BLaER1 treated with 17β-estradiol and CSF1 and Interleukin-3, amounts not matched to agents 10 nM and 100 nM (cell line): ENCODE measurements around the gene HHIPL1.

Experiments used
- H3K27ac ChIP-seq, 11 experiments: shearing (Covaris generic); formaldehyde crosslinking; 2 replicates each; pipeline ENCODE4 v1.8.1; 2022
- H3K27me3 ChIP-seq, 11 experiments: shearing (Covaris generic); formaldehyde crosslinking; 2 replicates each; pipeline ENCODE4 v1.8.1; 2022
- H3K36me3 ChIP-seq, 11 experiments: shearing (Covaris generic); formaldehyde crosslinking; 2 replicates each; pipeline ENCODE4 v1.8.1; 2022
- H3K4me1 ChIP-seq, 10 experiments: shearing (Covaris generic); formaldehyde crosslinking; 2 replicates each; pipeline ENCODE4 v1.8.1; 2022
- H3K4me2 ChIP-seq, 11 experiments: shearing (Covaris generic); formaldehyde crosslinking; 2 replicates each; pipeline ENCODE4 v1.8.1; 2022
- H3K4me3 ChIP-seq, 10 experiments: shearing (Covaris generic); formaldehyde crosslinking; 2 replicates each; pipeline ENCODE4 v1.8.1; 2022
- H3K9ac ChIP-seq, 11 experiments: shearing (Covaris generic); formaldehyde crosslinking; 2 replicates each; pipeline ENCODE4 v1.8.1; 2022
- H3K9me3 ChIP-seq, 11 experiments: shearing (Covaris generic); formaldehyde crosslinking; replicated peaks in 1 of 11; 2 replicates each; pipeline ENCODE4 v1.8.1; 2022
- H4K20me1 ChIP-seq, 11 experiments: shearing (Covaris generic); formaldehyde crosslinking; 2 replicates each; pipeline ENCODE4 v1.8.1; 2022
- Cebpa-rat ChIP-seq, 11 experiments: shearing (Covaris generic); IDR thresholded peaks; 2 replicates each; pipeline ENCODE4 v1.8.1; 2022

The HHIPL1 gene

GRCh38 chr14:99724196-99724891 is 79.4 kb downstream of the HHIPL1 start:
- no peak for TF ChIP-seq Cebpa-rat (IDR thresholded peaks at IDR 0.05)
- Histone ChIP-seq H3K36me3 (no peaks in the 10 kb centered on the region), H3K27ac (no peak overlapping the region), H3K9me3 (no peaks in the 10 kb centered on the region), H4K20me1 (peaks cover 0 to 24% (median 0%) of the 10 kb centered on the region in 11 experiments; a peak in 2 of 22 replicates), H3K4me2 (no peak overlapping the region), H3K27me3 (no peaks in the 10 kb centered on the region), H3K4me3 (no peak overlapping the region), H3K9ac (no peak overlapping the region), H3K4me1 (peaks cover 0 to 10% (median 8%) of the 10 kb centered on the region in 10 experiments; a peak in 14 of 20 replicates)

DNA sequence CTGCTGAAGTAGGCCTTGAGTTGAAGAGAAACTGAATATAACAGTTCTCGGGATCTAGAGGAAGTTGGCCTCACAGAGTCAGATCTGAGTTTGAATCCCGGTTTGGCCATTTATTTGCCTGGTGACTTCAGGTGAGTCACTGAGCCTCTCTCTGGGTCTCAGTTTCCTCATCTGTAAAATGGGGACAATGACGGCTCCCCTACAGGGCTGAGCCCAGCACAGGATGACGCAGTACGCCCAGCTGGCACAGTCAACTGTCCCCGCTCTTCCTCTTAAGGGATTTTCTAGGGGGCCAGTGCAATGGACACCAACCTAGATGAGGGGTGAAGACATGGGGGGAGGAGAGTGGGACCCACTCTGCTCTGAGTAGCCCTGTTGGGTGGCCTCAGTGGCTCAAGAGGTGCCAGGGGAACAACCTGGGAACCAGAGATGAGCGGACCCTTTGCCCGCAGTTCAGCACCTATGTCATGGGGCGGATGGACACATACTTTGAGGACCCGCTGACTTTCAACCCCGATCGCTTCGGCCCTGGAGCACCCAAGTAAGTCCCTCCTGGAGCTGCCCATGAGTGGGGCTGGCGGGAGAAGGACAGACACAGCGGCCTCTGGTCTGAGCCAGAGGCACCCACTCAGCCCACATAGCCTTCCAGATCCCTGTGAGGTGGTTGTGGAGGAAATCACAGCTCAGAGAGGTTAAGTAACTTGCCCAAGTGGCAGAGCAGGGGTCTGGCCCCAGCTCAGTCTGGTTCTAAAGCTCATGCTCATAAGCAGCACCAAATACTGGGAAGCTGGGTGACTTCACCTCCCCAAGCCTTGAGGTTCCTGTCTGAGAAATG is 80.2 kb downstream of the HHIPL1 start:
- Histone ChIP-seq H3K4me1 (peaks cover 0 to 14% (median 9%) of the 10 kb centered on the region in 10 experiments; a peak in 9 of 20 replicates), H3K9me3 (no peaks in the 10 kb centered on the region), H3K27me3 (peaks cover 2 to 3% (median 2%) of the 10 kb centered on the region in 11 experiments), H4K20me1 (peaks cover 0 to 30% (median 0%) of the 10 kb centered on the region in 11 experiments; a peak in 2 of 22 replicates), H3K36me3 (no peaks in the 10 kb centered on the region), H3K9ac (no peak overlapping the region), H3K27ac (no peak overlapping the region), H3K4me2 (no peak overlapping the region), H3K4me3 (no peak overlapping the region)
- TF ChIP-seq Cebpa-rat (IDR thresholded peaks at IDR 0.05): no peak

DNA sequence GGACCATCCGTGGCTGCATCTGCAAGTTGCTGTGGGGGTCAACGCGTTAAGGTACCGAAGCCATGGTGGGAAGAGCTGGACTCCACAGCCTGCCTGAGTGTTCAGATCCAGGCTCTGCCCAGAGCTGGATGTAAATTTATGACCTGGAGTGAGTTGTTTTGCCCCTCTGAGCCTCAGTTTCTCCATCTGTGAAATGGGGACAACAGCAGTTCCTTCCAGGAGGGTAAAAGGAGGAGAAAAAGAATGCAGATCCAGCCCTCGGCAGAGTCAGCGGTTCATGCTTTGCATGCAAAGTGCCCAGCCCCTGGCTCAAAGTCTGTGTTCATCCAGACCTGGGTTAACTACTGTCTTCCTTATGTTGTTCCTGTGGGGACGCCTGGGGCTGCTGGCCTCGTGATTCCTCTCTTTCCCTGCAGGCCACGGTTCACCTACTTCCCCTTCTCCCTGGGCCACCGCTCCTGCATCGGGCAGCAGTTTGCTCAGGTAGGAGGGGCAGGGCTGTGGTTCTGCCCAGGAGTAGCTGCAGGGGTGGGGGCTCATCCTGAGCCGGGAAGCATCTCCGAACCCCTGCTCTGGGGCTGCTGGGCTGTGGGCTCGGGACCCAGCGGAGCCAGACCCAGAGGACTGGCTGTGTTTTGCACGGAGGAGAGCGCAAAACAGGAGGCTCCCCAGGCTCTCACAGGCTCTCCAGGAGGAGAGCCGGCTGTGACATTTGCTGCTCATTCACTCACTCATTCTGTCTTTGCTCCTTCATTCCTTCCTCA is 81.0 kb downstream of the HHIPL1 start:
- H3K9me3 ChIP-seq: no peaks in the 10 kb centered on the region
- H4K20me1 ChIP-seq: peaks cover 0 to 30% (median 0%) of the 10 kb centered on the region in 11 experiments; a peak in 2 of 22 replicates
- peaks cover 10 to 11% (median 10%) of the 10 kb centered on the region in 11 experiments for H3K27me3 ChIP-seq
- no peak overlapping the region for H3K27ac ChIP-seq
- H3K4me3 ChIP-seq: no peak overlapping the region
- H3K36me3 ChIP-seq: no peaks in the 10 kb centered on the region
- H3K9ac ChIP-seq: no peak overlapping the region
- H3K4me1 ChIP-seq: peaks cover 0 to 20% (median 13%) of the 10 kb centered on the region in 10 experiments; a peak in 9 of 20 replicates
- TF ChIP-seq Cebpa-rat (IDR thresholded peaks at IDR 0.05): no peak
- H3K4me2 ChIP-seq: peak overlapping the region in 1 of 11 experiments; percentile 18; a peak in 1 of 22 replicates

GRCh38 chr14:99726538-99727095 is 81.7 kb downstream of the HHIPL1 start:
- no peak for TF ChIP-seq Cebpa-rat (IDR thresholded peaks at IDR 0.05)
- Histone ChIP-seq H3K4me2 (no peak overlapping the region), H3K9me3 (no peaks in the 10 kb centered on the region), H3K4me3 (no peak overlapping the region), H3K4me1 (peaks cover 0 to 20% (median 12%) of the 10 kb centered on the region in 10 experiments; a peak in 9 of 20 replicates), H4K20me1 (peaks cover 0 to 33% (median 0%) of the 10 kb centered on the region in 11 experiments; a peak in 2 of 22 replicates), H3K27ac (no peak overlapping the region), H3K36me3 (no peaks in the 10 kb centered on the region), H3K9ac (no peak overlapping the region), H3K27me3 (peaks cover 11 to 17% (median 15%) of the 10 kb centered on the region in 11 experiments)

DNA sequence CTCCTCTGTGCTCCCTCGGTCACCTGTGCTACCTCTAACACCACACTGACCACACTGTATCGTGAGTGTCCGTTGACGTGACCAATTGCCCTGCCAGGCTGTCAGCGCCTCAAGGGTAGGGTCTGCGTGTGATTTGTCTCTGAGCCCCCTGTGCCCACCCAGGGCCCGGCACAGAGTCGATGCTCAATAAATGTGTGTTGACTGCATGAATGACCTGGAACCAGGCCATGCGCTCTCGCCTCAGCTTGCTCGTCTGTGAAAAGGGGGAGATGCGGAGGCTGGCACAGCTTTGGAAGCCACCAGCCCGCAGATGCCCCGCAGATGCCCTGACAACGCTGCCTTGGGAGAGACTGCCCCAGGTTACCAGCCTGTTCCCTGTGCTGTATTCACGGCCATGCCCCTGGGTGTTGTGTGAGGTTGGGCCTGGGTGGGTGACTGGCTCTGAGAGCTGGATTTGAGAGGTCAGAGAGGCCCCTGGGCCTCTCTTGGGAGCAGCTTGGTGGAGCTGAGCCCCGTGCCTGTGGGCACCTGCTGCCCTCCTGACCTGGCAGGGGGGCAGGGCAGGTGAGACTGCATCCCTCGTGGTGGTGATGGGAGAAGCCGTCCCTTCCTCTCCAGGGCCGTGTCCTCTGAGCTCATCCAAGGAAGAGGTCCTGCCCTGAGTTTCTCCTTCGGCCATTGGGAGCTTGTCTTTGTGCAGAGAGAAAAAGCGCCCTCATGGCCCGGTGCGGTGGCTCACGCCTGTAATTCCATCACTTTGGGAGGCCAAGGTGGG is 82.4 kb downstream of the HHIPL1 start:
- no peak overlapping the region for H3K4me3 ChIP-seq
- H3K4me1 ChIP-seq: peaks cover 0 to 20% (median 12%) of the 10 kb centered on the region in 10 experiments; a peak in 9 of 20 replicates
- no peak for TF ChIP-seq Cebpa-rat (IDR thresholded peaks at IDR 0.05)
- no peak overlapping the region for H3K9ac ChIP-seq
- H3K4me2 ChIP-seq: no peak overlapping the region
- no peaks in the 10 kb centered on the region for H3K9me3 ChIP-seq
- H3K36me3 ChIP-seq: no peaks in the 10 kb centered on the region
- peaks cover 0 to 38% (median 0%) of the 10 kb centered on the region in 11 experiments; a peak in 2 of 22 replicates for H4K20me1 ChIP-seq
- no peak overlapping the region for H3K27ac ChIP-seq
- peaks cover 11 to 22% (median 18%) of the 10 kb centered on the region in 11 experiments for H3K27me3 ChIP-seq

DNA sequence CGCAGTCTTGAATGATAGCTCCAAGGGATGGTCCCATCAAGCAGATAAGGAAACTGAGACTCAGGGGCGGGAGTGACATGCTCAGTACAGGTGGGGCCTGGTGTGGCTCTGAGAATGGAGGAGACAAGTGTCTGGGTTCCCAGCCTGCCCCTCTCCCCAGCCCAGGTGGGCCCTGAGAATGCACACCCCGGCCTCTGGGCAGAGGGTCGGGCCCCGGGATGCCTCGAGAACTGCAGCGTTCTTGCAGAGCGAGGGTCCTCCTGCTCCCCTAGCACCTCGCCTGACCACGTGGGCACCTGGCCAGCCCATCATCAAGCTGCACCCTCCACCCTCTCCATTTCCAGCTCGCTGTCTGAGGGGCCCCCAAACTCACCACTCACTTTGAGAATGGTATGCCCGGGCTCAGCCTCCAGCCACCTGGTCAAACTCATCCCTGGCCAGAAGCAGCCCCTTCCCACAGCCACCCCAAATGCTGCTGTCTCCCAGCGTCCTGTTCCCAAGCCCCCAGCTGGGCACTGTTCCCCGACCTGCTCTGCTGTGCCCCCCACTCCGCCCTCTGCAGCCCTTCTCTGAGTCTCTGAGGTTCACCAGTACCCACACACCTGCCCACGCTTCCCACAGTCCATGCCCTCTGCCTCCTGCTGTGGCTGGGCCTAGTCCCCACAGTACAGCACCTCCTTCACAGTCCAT is 83.4 kb downstream of the HHIPL1 start:
- Histone ChIP-seq H3K9ac (no peak overlapping the region), H3K27me3 (peaks cover 11 to 24% (median 19%) of the 10 kb centered on the region in 11 experiments), H3K36me3 (no peaks in the 10 kb centered on the region), H4K20me1 (peaks cover 0 to 47% (median 0%) of the 10 kb centered on the region in 11 experiments; a peak in 4 of 22 replicates), H3K4me2 (no peak overlapping the region), H3K9me3 (no peaks in the 10 kb centered on the region), H3K4me3 (no peak overlapping the region), H3K4me1 (peaks cover 8 to 30% (median 22%) of the 10 kb centered on the region in 10 experiments), H3K27ac (no peak overlapping the region)
- TF ChIP-seq Cebpa-rat (IDR thresholded peaks at IDR 0.05): no peak

DNA sequence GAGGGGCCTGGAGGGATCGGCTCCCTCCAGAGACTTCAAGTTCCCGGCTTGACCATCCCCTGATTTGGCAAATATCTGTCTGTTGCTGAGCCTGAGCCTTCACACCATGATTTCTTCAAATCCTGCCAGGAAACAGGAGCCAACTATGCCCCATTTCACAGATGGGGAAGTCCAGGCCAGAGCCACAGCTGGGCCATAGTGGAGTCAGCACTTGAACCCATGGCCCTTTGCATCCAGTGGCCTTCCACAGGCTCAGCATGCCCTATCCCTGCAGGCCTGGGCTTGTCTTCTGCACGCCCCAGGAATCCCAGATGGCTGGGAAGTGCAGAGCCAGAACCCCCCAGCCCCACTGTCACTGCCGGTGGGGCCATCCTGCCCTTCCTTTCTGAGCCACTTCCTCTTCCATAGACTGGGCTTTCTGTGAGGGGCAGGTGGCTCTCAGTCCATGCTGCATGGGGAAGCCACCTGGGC is 84.1 kb downstream of the HHIPL1 start:
- Histone ChIP-seq H3K27me3 (peaks cover 11 to 24% (median 19%) of the 10 kb centered on the region in 11 experiments), H3K4me2 (peak overlapping the region in 5 of 11 experiments; percentile 2 to 44 (median 26); a peak in 4 of 22 replicates), H3K27ac (no peak overlapping the region), H3K36me3 (no peaks in the 10 kb centered on the region), H3K4me3 (no peak overlapping the region), H3K9me3 (no peaks in the 10 kb centered on the region), H4K20me1 (peaks cover 0 to 47% (median 0%) of the 10 kb centered on the region in 11 experiments; a peak in 4 of 22 replicates), H3K4me1 (peaks cover 14 to 37% (median 28%) of the 10 kb centered on the region in 10 experiments), H3K9ac (no peak overlapping the region)
- TF ChIP-seq Cebpa-rat (IDR thresholded peaks at IDR 0.05): no peak
